ENCODE measurements around the gene FSIP1. TPM values are rescaled to one million over a fixed set of nuclear protein-coding genes. Genes with fewer than 3 reads are reported as not detected.

FSIP1 gene
- total RNA-seq (ENCODE audit: low replicate concordance), result 0.98 and 1.2 TPM in 2 replicates

GRCh38 chr15:39782441-39783138 lies at the start of gene FSIP1:
Gene FSIP1 (minus strand): TSS chr15:39782841. CDS start chr15:39776524, 6,317 bp downstream.

DNA sequence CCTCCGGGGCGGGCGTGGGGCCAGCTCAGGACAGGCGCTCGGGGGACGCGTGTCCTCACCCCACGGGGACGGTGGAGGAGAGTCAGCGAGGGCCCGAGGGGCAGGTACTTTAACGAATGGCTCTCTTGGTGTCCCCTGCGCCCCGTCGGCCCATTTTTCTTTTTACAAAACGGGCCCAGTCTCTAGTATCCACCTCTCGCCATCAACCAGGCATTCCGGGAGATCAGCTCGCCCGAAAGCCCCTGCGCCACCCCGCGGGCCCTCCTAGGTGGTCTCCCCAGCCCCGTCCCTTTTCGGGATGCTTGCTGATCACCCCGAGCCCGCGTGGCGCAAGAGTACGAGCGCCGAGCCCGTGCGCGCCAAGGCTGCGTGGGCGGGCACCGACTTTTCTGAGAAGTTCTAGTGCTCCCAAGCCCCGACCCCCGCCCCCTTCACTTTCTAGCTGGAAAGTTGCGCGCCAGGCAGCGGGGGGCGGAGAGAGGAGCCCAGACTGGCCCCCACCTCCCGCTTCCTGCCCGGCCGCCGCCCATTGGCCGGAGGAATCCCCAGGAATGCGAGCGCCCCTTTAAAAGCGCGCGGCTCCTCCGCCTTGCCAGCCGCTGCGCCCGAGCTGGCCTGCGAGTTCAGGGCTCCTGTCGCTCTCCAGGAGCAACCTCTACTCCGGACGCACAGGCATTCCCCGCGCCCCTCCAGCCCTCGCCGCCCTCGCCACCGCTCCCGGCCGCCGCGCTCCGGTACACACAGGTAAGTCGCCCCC lies 202.0 kb downstream of the FSIP1 start, which contains the start of gene THBS1:
THBS1 (plus strand) TSS at position 595 of the 757 bp plus-strand sequence. CDS start 779 bp downstream, outside the sequence.

Other genes starting within 250 kb of the FSIP1 start
- gene THBS1, start 201.8 kb downstream of the FSIP1 start, total RNA-seq (ENCODE audit: low replicate concordance), result 925 and 3,043 TPM in 2 replicates
- gene GPR176, start 137.4 kb upstream of the FSIP1 start, total RNA-seq (ENCODE audit: low replicate concordance), result 163 and 206 TPM in 2 replicates
- gene EIF2AK4, start 151.3 kb upstream of the FSIP1 start, total RNA-seq (ENCODE audit: low replicate concordance), result 45.7 and 61.6 TPM in 2 replicates